NCI-H2081 treated with DMSO at 0.1 percent for 48 hours (cell line): ENCODE results near the gene AHCYL1.

Experiments
- DNase-seq: peaks from one replicate; lab custom pipeline; 2025; lab: John Stamatoyannopoulos, UW

AHCYL1 gene

GRCh38 chr1:110035236-110035752, 50.7 kb downstream of the AHCYL1 start:
- DNase-seq, result no peak

- no peak for DNase-seq
These were observed 53.7 kb downstream of the AHCYL1 start for GRCh38 chr1:110038271-110038670.

- DNase-seq, result no peak
These were observed 55.1 kb downstream of the AHCYL1 start for GRCh38 chr1:110039641-110040040.

- no peak for DNase-seq
These were observed 56.0 kb downstream of the AHCYL1 start for GRCh38 chr1:110040548-110040947.

- DNase-seq, result no peak
These were observed 58.5 kb downstream of the AHCYL1 start for GRCh38 chr1:110043016-110043415.

- no peak for DNase-seq
These were observed 62.9 kb downstream of the AHCYL1 start for GRCh38 chr1:110047463-110047862.

- no peak for DNase-seq
These were observed 63.7 kb downstream of the AHCYL1 start for GRCh38 chr1:110048240-110048639.

GRCh38 chr1:110048923-110049601, 64.5 kb downstream of the AHCYL1 start:
- no peak for DNase-seq

GRCh38 chr1:110049801-110050601, 65.4 kb downstream of the AHCYL1 start:
- DNase-seq, result no peak

- DNase-seq, result no peak
These were observed 66.2 kb downstream of the AHCYL1 start for GRCh38 chr1:110050602-110051261.

- no peak for DNase-seq
These were observed 66.7 kb downstream of the AHCYL1 start for GRCh38 chr1:110051262-110051648.

- no peak for DNase-seq
These were observed 69.2 kb downstream of the AHCYL1 start for GRCh38 chr1:110053552-110054428.

GRCh38 chr1:110055493-110056284, 71.1 kb downstream of the AHCYL1 start:
- DNase-seq, result no peak

GRCh38 chr1:110056285-110056683, 71.7 kb downstream of the AHCYL1 start:
- DNase-seq, result no peak

GRCh38 chr1:110056776-110057175, 72.2 kb downstream of the AHCYL1 start:
- no peak for DNase-seq

GRCh38 chr1:110057963-110058518, 73.5 kb downstream of the AHCYL1 start:
- no peak for DNase-seq

- DNase-seq, result no peak
These were observed 74.0 kb downstream of the AHCYL1 start for GRCh38 chr1:110058591-110058990.

- DNase-seq, result no peak
These were observed 74.7 kb downstream of the AHCYL1 start for GRCh38 chr1:110059133-110059863.

GRCh38 chr1:110060034-110060661, 75.6 kb downstream of the AHCYL1 start:
- no peak for DNase-seq
